HepG2 (cell line): ENCODE measurements around the gene SLC9A8. TPM values are rescaled to one million over a fixed set of nuclear protein-coding genes. Genes with fewer than 3 reads are reported as not detected.
A peak's percentile ranks its signal among the peaks of the same experiment; 100 is the strongest.

Experiments
- AKAP8 ChIP-seq: sonication (generic); formaldehyde crosslinking; IDR thresholded peaks from 2 replicates; pipeline ENCODE4 v1.5.1; 2020; ENCODE audit warnings: mild to moderate bottlenecking, missing genetic modification reagents
- CAMTA2 ChIP-seq: sonication (generic); formaldehyde crosslinking; IDR thresholded peaks from 2 replicates; pipeline ENCODE4 v1.4.0; 2020; ENCODE audit warnings: mild to moderate bottlenecking, missing genetic modification reagents, borderline replicate concordance
- FOXA3 ChIP-seq: IDR thresholded peaks from 2 replicates; pipeline ENCODE4 v1.6.1; 2016; ENCODE audit warnings: missing genetic modification reagents, missing compliant biosample characterization
- HOXA9 ChIP-seq: sonication (generic); formaldehyde crosslinking; IDR thresholded peaks from 2 replicates; pipeline ENCODE4 v1.8.1; 2022; ENCODE audit warnings: missing genetic modification reagents, mild to moderate bottlenecking, moderate library complexity, borderline replicate concordance
- JDP2 ChIP-seq: sonication (generic); formaldehyde crosslinking; IDR thresholded peaks from 2 replicates; pipeline ENCODE4 v1.8.1; 2022; ENCODE audit warnings: missing genetic modification reagents, borderline replicate concordance
- MBNL3 ChIP-seq: fragments of 250-450 bp; sonication (Bioruptor Pico); conservative IDR thresholded peaks from 2 replicates; pipeline ENCODE4 v1.8.0; 2022; ENCODE audit warnings: mild to moderate bottlenecking, inconsistent platforms
- MYNN ChIP-seq: sonication (generic); formaldehyde crosslinking; IDR thresholded peaks from 2 replicates; pipeline ENCODE4 v1.4.0; 2020; ENCODE audit warnings: mild to moderate bottlenecking, low read depth, missing genetic modification reagents
- NCOA2 ChIP-seq: sonication (generic); formaldehyde crosslinking; IDR thresholded peaks from 2 replicates; pipeline ENCODE4 v1.8.0; 2022; ENCODE audit warnings: inconsistent platforms
- NRL ChIP-seq: sonication (generic); formaldehyde crosslinking; IDR thresholded peaks from 2 replicates; pipeline ENCODE4 v1.5.0; 2020; ENCODE audit warnings: missing genetic modification reagents, mild to moderate bottlenecking, moderate library complexity, borderline replicate concordance
- REPIN1 ChIP-seq: sonication (generic); formaldehyde crosslinking; IDR thresholded peaks from 2 replicates; pipeline ENCODE4 v1.8.0; 2022; ENCODE audit warnings: missing genetic modification reagents, low read depth, mild to moderate bottlenecking, borderline replicate concordance
- SRY ChIP-seq: sonication (generic); formaldehyde crosslinking; IDR thresholded peaks from 2 replicates; pipeline ENCODE4 v1.8.0; 2022; ENCODE audit warnings: mild to moderate bottlenecking, missing genetic modification reagents
- TGIF2 ChIP-seq: IDR thresholded peaks from 2 replicates; pipeline ENCODE4 v1.6.1; 2016; ENCODE audit warnings: control low read depth, missing compliant biosample characterization
- THRA ChIP-seq: sonication (generic); formaldehyde crosslinking; IDR thresholded peaks from 2 replicates; pipeline ENCODE4 v1.4.0; 2020; ENCODE audit warnings: missing genetic modification reagents, borderline replicate concordance
- TRIM24 ChIP-seq: sonication (generic); formaldehyde crosslinking; IDR thresholded peaks from 2 replicates; pipeline ENCODE4 v1.8.0; 2022; ENCODE audit warnings: mild to moderate bottlenecking, missing genetic modification reagents
- USF2 ChIP-seq, 2 experiments: sonication (generic) in 1 of 2; formaldehyde crosslinking in 1 of 2; IDR thresholded peaks; 2 replicates each; pipeline versions ENCODE4 v1.5.1 to v1.6.1; 2011 to 2020; ENCODE audit warnings: borderline replicate concordance in 1 of 2, low read depth in 1 of 2, low read length in 1 of 2, mild to moderate bottlenecking in 1 of 2, missing genetic modification reagents in 1 of 2, moderate library complexity in 1 of 2
- ZKSCAN8 ChIP-seq: IDR thresholded peaks from 2 replicates; pipeline ENCODE4 v1.6.1; 2016; ENCODE audit warnings: borderline replicate concordance, missing genetic modification reagents, missing compliant biosample characterization
- ZNF253 ChIP-seq: sonication (generic); formaldehyde crosslinking; IDR thresholded peaks from 2 replicates; pipeline ENCODE4 v1.8.0; 2022; ENCODE audit warnings: mild to moderate bottlenecking, missing genetic modification reagents, borderline replicate concordance
- ZNF574 ChIP-seq: sonication (generic); formaldehyde crosslinking; IDR thresholded peaks from 2 replicates; pipeline ENCODE4 v1.4.0; 2020; ENCODE audit warnings: missing genetic modification reagents
- ZNF703 ChIP-seq: sonication (generic); formaldehyde crosslinking; IDR thresholded peaks from 2 replicates; pipeline ENCODE4 v1.5.1; 2020; ENCODE audit warnings: missing genetic modification reagents, mild to moderate bottlenecking, moderate library complexity, borderline replicate concordance
- ZNF770 ChIP-seq: sonication (generic); formaldehyde crosslinking; IDR thresholded peaks from 2 replicates; pipeline ENCODE4 v1.5.0; 2020; ENCODE audit warnings: mild to moderate bottlenecking, missing genetic modification reagents
- polyA plus RNA-seq, 8 experiments: library from polyadenylated mRNA; depleted of rRNA in 3 of 8; stranded (reverse) in 7 of 8; unstranded in 1 of 8; fragments of >200 nt; fragmentation: Illumina TruSeq in 4 of 8; extraction: Trizol in 4 of 8; gene quantifications; 2 replicates each; pipeline versions ENCODE4 v1.2.1 to v1.2.3, GENCODE V29; 2011 to 2016; ENCODE audit warnings: low read depth in 4 of 8, missing spikeins in 1 of 8, mixed read lengths in 1 of 8; ENCODE audit not compliant: insufficient read depth in 1 of 8
- total RNA-seq, 5 experiments: library from RNA; depleted of rRNA; stranded (reverse); fragments of >200 nt; fragmentation: Illumina TruSeq; extraction: Trizol; gene quantifications; 2 replicates each; pipeline ENCODE4 v1.2.3, GENCODE V29; 2016; ENCODE audit warnings: low read depth in 1 of 5

Gene SLC9A8
- total and polyA plus RNA-seq, 2 of the 13 experiments (the other 11 are each of a cell fraction or from before 2014, with no cell fraction given): 4.1 to 7.4 TPM

- no peak for TF ChIP-seq ZNF770
- peak; percentile 33; the same call in 1 of the 2 replicates for TF ChIP-seq NCOA2
- TF ChIP-seq ZNF253: no peak
- no peak for TF ChIP-seq MBNL3 (CRISPR knock-in tag)
- no peak for TF ChIP-seq USF2 (IDR thresholded peaks at IDR 0.05; ENCODE audit: low read depth, low read length)
- TF ChIP-seq USF2 (CRISPR knock-in tag; IDR thresholded peaks at IDR 0.05; ENCODE audit: borderline replicate concordance): no peak
- peak; percentile 64; the same call in 1 of the 2 replicates for TF ChIP-seq ZKSCAN8
- TF ChIP-seq THRA (CRISPR knock-in tag): no peak
- no peak for TF ChIP-seq TRIM24 (CRISPR knock-in tag)
- 0 out of 2 replicates have a peak, but pooled peaks have one; percentile 43 for TF ChIP-seq NRL (CRISPR knock-in tag)
- no peak for TF ChIP-seq HOXA9 (CRISPR knock-in tag)
- TF ChIP-seq FOXA3 (CRISPR knock-in tag): peak; percentile 57; the same call in 1 of the 2 replicates
- peak; percentile 55; the same call in 1 of the 2 replicates for TF ChIP-seq ZNF574
- TF ChIP-seq JDP2: no peak
- TF ChIP-seq SRY (CRISPR knock-in tag): no peak
- TF ChIP-seq TGIF2 (CRISPR knock-in tag): no peak
- no peak for TF ChIP-seq CAMTA2
- peak; percentile 31; the same call in 1 of the 2 replicates for TF ChIP-seq REPIN1 (CRISPR knock-in tag)
- no peak for TF ChIP-seq ZNF703 (CRISPR knock-in tag)
- TF ChIP-seq MYNN (CRISPR knock-in tag): no peak
- TF ChIP-seq AKAP8 (CRISPR knock-in tag): no peak
Observed at GRCh38 chr20:49928411-49929141, 115.9 kb downstream of the SLC9A8 start (continued).
